GM18499 (cell line): Measurements from ENCODE around the gene APOA5.
"Not testable (repeated sequence)": the region's sequence is repeated elsewhere in the genome, so short reads cannot be mapped to it uniquely, and the experiment has no call there.

ENCODE experiments used
- ATAC-seq: cut with Tn5 transposase; IDR thresholded peaks from one replicate; pipeline ENCODE4 v1.9.1; 2021; ENCODE audit warnings: moderate number of reproducible peaks; ENCODE audit not compliant: insufficient read depth, unreplicated experiment

APOA5 gene

DNA sequence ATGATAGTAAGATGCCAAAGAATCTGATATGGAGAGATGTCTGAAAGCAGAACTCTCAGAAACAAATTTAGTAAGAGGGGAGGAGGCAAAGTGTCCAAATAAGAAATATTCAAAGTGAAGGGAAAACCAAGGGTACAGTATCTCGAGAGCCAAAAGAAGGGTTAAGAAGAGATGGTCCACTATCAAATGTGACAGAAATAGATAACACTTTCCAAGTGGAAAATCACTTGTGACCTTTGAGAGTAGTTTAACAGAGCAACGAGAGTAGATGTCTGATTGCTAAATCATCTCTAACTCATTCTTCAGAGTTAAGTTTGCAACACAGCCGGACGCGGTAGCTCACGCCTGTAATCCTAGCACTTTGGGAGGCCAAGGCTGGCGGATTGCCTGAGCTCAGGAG lies 14.6 kb downstream of the APOA5 start:
- no peak for ATAC-seq

DNA sequence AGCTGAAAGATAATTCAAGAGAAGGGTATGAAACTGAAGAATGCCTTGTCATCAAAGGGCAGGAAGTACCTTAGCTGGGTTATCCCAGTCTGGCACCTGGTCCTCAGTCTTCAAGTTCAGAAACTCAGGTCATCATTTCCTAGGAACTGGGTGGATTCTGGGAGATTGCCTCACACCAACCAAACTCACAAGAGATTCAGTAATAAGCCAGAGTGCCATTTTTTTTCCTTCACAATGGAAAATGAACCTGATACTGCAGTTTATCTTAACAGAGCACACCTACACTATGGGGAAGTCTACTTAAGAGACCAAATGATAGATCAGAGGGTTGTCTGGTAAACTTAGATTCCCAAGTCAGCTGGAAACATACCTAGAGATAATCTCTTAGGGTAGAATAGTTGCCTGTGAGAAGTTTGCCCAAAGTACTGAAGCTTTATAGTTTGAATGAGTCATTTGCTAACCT lies 15.1 kb downstream of the APOA5 start:
- ATAC-seq, result no peak

DNA sequence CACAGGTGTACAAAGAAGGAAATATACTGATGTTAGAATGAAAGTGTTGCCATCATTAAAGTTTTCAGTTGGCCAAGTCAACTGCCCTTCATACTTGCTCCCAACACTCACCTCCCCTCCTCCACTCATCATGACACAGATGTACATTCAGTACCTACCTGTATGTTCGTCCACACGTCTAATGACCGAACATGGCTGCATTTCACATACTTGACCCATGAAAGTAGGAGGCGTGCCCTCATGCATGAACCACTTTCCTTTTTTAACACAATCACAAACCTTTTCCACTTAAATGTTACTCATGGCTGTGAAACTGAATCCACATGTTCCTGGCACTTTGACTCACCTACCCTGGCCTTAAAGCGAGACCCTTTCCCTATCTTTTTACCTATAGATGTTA lies 15.7 kb downstream of the APOA5 start:
- no peak for ATAC-seq

DNA sequence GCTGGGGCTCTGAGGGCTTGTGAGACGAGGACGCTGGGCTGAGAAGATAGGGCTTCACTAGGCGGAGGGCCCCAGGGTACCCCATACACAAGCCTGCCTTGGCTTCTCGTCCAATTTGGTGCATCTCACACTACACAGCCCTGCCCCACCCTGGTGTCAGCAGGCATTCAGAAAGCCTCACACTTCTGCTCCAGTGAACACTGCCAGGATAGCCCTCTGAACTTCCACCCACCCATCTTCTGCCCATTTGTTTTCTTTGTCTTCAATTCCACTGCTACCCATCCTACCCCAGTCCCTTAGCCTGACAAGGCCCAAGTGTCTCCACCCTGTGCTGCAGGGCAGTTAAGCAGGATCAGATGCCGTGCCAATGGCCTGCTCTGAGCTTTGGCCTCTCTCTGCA lies 17.0 kb downstream of the APOA5 start:
- ATAC-seq, result no peak

DNA sequence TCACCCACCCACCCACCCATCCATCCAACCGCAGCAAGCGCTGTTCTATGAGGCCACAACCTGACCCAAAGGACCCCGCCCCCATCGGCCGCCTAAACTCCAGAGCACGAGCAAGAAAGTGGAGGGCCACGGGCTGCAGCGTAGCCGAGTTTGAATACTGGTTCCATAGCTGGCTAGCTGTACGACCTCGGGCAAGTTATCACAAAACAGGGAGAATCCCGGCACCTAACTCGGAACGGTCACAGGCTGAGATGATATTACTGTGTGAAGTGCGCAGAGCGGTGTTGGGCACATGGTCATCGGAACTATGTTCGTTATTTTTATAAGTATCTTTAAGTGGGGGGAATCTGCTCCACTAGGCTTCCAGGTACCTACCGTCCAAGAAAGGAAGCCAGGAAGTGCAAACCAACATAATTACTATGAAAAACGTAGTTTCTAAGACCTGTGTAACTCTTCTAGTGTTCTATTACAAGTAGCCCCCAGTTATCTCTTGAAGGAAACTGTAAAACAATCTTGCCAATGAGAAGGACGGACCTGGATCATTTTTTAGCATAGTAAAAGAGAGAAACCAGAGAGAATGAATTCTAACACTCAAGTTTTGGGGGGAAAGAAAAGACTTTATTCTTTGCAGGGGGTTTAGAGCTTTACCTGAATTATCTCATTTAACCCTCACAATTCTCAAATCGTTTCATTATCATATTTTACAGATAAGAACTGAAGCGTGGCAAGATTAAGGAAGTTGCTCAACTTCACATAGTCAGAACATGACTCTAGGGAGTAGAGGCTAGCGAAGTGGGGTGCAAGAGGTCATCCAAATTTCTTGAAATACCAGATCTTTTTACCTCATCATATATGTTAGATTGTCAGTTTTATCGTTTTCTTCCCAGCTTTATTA lies 18.2 kb downstream of the APOA5 start:
- peak; percentile 19 for ATAC-seq

DNA sequence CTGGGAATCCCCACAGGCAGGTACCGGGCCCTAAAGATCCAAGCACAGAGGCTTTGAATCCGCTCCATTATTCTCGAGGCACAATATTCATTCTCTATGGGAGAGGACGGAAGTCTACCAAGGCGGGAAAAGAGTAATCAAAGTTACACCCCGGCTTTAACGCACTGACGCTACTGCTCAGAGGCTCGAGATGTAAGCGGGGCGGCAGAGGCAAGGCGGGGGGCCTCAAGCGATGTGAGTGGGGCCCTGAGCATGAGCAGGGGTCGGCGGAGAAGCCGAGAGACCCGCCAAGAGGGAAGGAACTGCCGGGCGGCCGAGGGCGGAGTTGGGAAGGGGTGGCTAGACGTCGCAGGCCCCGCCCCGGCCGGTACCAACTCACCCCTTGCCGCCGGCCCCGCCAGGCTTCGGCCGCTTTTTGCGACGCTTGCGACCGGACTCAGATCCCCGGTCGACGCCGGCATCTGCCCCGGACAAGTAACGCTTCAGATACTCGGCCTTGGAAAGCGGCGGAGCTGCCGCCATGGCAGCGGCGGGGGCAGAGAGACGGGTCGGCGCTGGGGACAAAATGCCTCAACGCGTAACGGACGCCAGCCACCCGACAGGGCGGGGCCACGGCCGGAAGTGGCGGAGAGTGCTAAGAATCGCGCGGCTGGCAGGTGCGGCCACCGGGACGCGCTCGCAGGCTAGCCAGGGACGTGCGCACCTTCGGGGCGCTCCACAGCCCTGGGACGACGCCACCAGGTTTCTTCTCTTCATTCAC lies 19.1 kb downstream of the APOA5 start, which contains the start of gene BUD13:
Gene BUD13, minus strand, starts transcription at position 545 of the 760 bp plus-strand sequence. Its CDS starts 23 bp downstream, at position 522.
- ATAC-seq, result peak; percentile 49

DNA sequence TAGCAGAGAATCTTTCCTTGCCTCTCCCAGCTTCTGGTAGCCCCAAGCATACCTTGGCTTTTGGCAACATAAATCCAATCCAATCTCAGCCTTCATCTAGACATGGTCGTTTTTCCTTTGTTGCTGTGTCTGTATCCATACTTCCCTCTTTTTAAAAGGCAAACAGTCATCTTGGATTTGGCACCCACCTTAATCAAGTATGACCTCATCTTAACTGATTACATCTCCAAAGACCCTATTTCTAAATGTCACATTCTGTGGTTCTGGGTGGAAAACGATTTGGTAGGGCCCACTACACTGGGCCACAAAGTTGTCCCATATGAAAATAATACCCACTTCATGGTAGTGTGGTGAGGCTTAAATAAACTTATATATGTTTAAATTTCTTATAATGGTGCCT lies 19.7 kb downstream of the APOA5 start:
- no peak for ATAC-seq

DNA sequence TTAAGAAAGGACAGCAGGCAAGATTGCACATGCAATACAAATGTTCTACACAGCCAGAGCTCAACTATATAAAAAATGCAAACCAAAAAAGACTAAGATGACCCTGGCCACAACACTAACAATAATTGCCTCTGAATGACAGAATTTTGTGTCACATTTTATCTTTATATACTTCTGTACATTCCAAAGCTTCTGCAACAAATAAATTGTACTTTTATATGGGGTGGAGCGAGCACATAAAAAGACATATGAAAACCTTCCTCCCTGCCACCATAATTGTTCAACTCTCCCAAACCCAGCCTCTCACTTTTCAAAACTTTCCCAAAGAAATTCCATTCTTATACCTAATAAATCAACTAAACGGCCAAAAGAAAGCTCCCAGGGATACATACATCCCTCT lies 29.5 kb downstream of the APOA5 start:
- no peak for ATAC-seq

DNA sequence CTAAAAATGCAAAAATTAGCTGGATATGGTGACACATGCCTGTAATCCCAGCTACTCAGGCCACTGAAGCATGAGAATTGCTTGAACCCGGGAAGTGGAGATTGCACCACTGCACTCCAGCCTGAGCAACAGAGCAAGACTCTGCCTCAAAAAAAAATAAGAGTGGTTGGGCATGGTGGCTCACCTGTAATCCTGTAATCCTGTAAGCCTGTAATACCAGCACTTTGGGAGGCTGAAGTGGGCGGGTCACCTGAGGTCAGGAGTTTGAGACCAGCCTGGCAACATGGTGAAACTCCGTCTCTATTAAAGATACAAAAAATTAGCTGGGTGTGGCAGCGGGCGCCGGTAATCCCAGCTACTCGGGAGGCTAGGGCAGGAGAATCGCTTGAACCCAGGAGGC lies 35.6 kb downstream of the APOA5 start:
- ATAC-seq, result not testable (repeated sequence)

DNA sequence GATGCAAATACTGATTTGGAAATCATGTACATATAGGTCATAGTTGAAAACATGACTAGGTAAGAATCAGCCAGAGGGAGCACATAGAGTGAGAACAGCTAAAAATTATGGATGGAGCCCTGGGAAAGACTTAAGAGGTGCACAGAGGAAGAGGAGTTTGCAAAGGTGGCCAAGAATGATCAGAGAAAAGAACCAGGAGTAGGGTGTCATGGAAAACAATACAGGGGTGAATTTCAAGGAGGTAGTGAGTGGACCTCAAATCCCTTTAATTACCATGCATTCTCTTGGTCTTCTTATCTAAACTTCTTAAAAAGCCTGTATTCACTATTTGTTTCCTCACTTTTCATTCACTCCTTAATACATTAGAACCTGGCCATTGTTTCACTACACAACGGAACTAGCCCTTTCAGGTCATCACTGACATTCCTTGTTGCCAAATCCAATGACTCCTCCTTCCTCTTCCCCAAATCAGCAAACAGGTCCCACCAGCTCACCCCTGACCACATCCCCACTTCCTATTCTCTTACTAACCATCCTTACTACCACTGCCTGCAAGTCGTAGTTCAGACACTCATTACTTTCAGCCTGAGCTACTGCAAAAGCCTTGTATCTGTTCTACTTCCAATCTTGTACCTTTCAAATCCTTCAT lies 41.5 kb downstream of the APOA5 start:
- no peak for ATAC-seq

DNA sequence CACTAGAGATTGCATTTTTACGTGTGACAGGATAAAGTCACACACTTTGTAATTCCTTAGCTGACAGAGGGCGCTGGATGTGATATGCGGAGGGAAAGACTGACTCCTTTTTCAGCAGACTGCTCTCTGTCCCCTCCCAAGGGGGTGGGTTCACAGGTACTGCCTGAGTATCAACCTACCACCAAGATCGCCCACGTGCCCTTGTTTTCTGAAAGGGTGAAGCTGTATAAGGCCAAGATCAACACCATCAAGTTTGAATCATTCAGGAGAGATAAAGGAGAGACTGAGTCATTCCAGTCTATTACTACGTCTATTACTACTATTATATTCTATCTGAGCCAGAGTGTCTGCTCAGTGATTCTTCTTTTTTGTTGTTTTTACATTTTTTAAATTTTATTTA lies 49.6 kb downstream of the APOA5 start:
- ATAC-seq, result no peak

DNA sequence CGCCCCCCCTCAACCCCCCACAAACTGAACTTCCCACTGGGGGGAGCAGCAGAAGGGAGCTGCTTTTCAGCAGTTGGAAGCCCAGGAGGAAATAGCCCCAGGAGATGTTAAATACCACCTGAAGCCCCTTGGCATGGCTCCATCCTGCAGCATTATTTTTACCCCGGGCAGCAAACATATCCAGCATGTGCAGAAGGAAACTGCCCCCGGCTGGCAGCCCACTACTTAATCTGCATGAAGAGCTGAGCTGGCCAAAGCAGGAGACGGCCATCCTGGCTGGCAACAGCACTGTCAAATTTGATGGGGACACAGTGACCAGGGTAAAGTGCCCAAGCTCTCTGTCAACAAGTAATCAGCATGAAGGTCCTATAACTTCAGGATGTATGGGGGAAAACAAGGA lies 50.9 kb downstream of the APOA5 start:
- no peak for ATAC-seq
